SU-DHL-6 (cell line): ENCODE measurements around the gene ACACA.

Experiments used
- EZH2phosphoT487 ChIP-seq: fragments of 200-600 bp; sonication (generic), shearing (Covaris generic); conservative IDR thresholded peaks from 2 replicates; pipeline ENCODE4 v1.6.1; 2018; ENCODE audit warnings: mild to moderate bottlenecking, antibody characterized with exemption, low read length, moderate library complexity, mixed read lengths
- TF ChIP-seq, protein P1 (sequence below): fragments of 200-600 bp; sonication (generic); IDR thresholded peaks from one replicate; pipeline ENCODE4 v1.5.1; 2017; ENCODE audit warnings: antibody characterized with exemption, mild to moderate bottlenecking, low read length, moderate library complexity; ENCODE audit not compliant: insufficient read depth, poor library complexity, severe bottlenecking

DNA sequence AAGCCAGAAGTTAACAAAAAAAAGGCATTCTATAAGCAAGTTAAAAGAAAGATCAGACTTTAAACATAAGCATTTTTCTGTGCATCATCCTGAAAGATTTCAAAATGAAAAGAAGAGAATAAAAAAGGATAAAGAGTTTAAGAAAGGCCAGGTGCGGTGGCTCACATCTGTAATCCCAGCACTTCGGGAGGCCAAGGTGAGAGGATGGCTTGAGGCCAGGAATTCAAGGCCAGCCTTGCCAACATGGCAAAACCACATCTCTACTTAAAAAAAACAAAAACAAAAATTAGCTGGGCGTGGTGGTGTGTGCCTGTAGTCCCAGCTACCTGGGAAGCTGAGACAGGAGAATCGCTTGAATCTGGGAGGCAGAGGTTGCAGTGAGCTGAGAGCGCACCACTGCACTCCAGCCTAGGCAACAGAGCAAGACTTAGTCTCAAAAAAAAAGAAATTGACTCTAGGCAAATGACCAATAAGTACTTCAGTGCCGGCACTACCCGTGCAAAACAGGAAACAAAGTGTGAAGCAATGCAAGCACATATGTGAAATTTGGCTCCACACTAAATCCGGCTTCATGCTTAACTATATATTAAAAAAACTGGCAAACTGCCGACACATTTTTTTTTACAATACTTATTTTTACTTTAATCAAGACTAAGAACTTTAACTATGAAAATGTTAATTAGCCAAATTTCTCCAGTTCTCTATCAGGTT is 114.1 kb downstream of the ACACA start:
- TF ChIP-seq, protein P1, sequence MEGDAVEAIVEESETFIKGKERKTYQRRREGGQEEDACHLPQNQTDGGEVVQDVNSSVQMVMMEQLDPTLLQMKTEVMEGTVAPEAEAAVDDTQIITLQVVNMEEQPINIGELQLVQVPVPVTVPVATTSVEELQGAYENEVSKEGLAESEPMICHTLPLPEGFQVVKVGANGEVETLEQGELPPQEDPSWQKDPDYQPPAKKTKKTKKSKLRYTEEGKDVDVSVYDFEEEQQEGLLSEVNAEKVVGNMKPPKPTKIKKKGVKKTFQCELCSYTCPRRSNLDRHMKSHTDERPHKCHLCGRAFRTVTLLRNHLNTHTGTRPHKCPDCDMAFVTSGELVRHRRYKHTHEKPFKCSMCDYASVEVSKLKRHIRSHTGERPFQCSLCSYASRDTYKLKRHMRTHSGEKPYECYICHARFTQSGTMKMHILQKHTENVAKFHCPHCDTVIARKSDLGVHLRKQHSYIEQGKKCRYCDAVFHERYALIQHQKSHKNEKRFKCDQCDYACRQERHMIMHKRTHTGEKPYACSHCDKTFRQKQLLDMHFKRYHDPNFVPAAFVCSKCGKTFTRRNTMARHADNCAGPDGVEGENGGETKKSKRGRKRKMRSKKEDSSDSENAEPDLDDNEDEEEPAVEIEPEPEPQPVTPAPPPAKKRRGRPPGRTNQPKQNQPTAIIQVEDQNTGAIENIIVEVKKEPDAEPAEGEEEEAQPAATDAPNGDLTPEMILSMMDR, result no peak
- TF ChIP-seq EZH2phosphoT487, result no peak
